Neural cell (in vitro differentiated cells): ENCODE measurements around the gene DDX4.

Source experiments
- EZH2 ChIP-seq: fragments of 200-600, 300-800 bp; shearing (Covaris generic), sonication (generic); IDR thresholded peaks from 2 replicates; pipeline ENCODE4 v1.6.1; 2014; ENCODE audit warnings: antibody characterized with exemption, low read length, borderline replicate concordance, mild to moderate bottlenecking; ENCODE audit not compliant: insufficient read depth, poor library complexity, severe bottlenecking
- POLR2AphosphoS5 ChIP-seq: IDR thresholded peaks from 2 replicates; pipeline ENCODE4 v1.6.1; 2012
- RAD21 ChIP-seq: fragments of 450-650 bp; conservative IDR thresholded peaks from 2 replicates; pipeline ENCODE4 v1.6.1; 2014; ENCODE audit warnings: antibody characterized with exemption, mild to moderate bottlenecking, moderate library complexity
- SMC3 ChIP-seq: fragments of 450-650 bp; conservative IDR thresholded peaks from 2 replicates; pipeline ENCODE4 v1.6.1; 2014; ENCODE audit warnings: antibody characterized with exemption, mild to moderate bottlenecking, moderate library complexity; ENCODE audit not compliant: poor library complexity
- TAF1 ChIP-seq: IDR thresholded peaks from 2 replicates; pipeline ENCODE4 v1.6.1; 2012; ENCODE audit warnings: low read depth
- TF ChIP-seq, protein P1 (sequence below): fragments of 450-650 bp; IDR thresholded peaks from 2 replicates; pipeline ENCODE4 v1.5.1; 2014; ENCODE audit warnings: antibody characterized with exemption, mild to moderate bottlenecking, moderate library complexity; ENCODE audit not compliant: poor library complexity, severe bottlenecking
- TF ChIP-seq, protein P2 (sequence below): IDR thresholded peaks from 2 replicates; pipeline ENCODE4 v1.6.1; 2012; ENCODE audit warnings: borderline replicate concordance

DNA sequence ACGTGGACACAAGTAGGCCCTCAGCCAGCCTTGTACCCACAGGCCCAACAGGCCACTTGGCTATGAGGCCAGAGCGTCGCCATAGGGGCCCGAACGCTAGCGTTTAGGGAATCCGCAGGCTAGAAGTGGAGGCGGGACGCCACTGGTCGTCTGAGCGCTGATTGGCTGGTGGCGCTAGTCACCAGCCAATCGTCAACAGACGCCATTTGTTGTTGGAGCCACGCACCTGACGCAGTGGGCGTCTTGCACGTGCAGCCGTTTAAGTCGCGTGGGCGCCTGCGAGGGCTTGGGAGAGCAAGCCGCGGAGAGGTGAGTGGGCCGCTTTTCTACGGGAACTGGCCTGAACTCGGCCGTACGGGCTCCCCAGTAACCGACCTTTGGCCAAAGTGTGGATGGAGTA, at the start of gene DDX4:
- TF ChIP-seq, protein P1, sequence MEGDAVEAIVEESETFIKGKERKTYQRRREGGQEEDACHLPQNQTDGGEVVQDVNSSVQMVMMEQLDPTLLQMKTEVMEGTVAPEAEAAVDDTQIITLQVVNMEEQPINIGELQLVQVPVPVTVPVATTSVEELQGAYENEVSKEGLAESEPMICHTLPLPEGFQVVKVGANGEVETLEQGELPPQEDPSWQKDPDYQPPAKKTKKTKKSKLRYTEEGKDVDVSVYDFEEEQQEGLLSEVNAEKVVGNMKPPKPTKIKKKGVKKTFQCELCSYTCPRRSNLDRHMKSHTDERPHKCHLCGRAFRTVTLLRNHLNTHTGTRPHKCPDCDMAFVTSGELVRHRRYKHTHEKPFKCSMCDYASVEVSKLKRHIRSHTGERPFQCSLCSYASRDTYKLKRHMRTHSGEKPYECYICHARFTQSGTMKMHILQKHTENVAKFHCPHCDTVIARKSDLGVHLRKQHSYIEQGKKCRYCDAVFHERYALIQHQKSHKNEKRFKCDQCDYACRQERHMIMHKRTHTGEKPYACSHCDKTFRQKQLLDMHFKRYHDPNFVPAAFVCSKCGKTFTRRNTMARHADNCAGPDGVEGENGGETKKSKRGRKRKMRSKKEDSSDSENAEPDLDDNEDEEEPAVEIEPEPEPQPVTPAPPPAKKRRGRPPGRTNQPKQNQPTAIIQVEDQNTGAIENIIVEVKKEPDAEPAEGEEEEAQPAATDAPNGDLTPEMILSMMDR, result no peak
- TF ChIP-seq EZH2 (no peak), TAF1 (no peak), RAD21 (no peak), SMC3 (no peak), POLR2AphosphoS5 (no peak)
- TF ChIP-seq, protein P2, sequence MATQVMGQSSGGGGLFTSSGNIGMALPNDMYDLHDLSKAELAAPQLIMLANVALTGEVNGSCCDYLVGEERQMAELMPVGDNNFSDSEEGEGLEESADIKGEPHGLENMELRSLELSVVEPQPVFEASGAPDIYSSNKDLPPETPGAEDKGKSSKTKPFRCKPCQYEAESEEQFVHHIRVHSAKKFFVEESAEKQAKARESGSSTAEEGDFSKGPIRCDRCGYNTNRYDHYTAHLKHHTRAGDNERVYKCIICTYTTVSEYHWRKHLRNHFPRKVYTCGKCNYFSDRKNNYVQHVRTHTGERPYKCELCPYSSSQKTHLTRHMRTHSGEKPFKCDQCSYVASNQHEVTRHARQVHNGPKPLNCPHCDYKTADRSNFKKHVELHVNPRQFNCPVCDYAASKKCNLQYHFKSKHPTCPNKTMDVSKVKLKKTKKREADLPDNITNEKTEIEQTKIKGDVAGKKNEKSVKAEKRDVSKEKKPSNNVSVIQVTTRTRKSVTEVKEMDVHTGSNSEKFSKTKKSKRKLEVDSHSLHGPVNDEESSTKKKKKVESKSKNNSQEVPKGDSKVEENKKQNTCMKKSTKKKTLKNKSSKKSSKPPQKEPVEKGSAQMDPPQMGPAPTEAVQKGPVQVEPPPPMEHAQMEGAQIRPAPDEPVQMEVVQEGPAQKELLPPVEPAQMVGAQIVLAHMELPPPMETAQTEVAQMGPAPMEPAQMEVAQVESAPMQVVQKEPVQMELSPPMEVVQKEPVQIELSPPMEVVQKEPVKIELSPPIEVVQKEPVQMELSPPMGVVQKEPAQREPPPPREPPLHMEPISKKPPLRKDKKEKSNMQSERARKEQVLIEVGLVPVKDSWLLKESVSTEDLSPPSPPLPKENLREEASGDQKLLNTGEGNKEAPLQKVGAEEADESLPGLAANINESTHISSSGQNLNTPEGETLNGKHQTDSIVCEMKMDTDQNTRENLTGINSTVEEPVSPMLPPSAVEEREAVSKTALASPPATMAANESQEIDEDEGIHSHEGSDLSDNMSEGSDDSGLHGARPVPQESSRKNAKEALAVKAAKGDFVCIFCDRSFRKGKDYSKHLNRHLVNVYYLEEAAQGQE, result no peak
